SJSA1 (cell line): Measurements from ENCODE around the gene UBASH3B. TPM values are rescaled to one million over a fixed set of nuclear protein-coding genes. Genes with fewer than 3 reads are reported as not detected.
A peak's percentile ranks its signal among the peaks of the same experiment; 100 is the strongest.

ENCODE experiments used
- DNase-seq, 2 experiments: peaks; one replicate each; pipeline ENCODE4 v3.0.0-alpha.2; 2015 to 2020; ENCODE audit warnings: low spot score in 2 of 2, low read depth in 1 of 2
- H3K27ac ChIP-seq: fragments of 250-450 bp; sonication (Bioruptor Pico); 2 replicates; pipeline ENCODE4 v1.5.1; 2020; ENCODE audit warnings: mild to moderate bottlenecking, moderate library complexity
- H3K27me3 ChIP-seq: fragments of 250-450 bp; sonication (Bioruptor Pico); replicated peaks from 2 replicates; pipeline ENCODE4 v1.5.1; 2020; ENCODE audit warnings: mild to moderate bottlenecking, moderate library complexity
- H3K36me3 ChIP-seq: fragments of 250-450 bp; sonication (Bioruptor Pico); 2 replicates; pipeline ENCODE4 v1.5.1; 2020; ENCODE audit warnings: mild to moderate bottlenecking
- H3K4me1 ChIP-seq: fragments of 250-450 bp; sonication (Bioruptor Pico); replicated peaks from 2 replicates; pipeline ENCODE4 v1.6.1; 2021; ENCODE audit warnings: mild to moderate bottlenecking
- H3K4me3 ChIP-seq: fragments of 250-450 bp; sonication (Bioruptor Pico); 2 replicates; pipeline ENCODE4 v1.5.1; 2020; ENCODE audit warnings: mild to moderate bottlenecking
- H3K9me3 ChIP-seq: fragments of 250-450 bp; sonication (Bioruptor Pico); replicated peaks from 2 replicates; pipeline ENCODE4 v1.5.1; 2020; ENCODE audit warnings: mild to moderate bottlenecking
- total RNA-seq: library from RNA; depleted of rRNA; stranded (reverse); fragments of >200 nt; shearing (Covaris generic); gene quantifications from 2 replicates; pipeline ENCODE4 v1.2.3, GENCODE V29; 2014

Gene UBASH3B
- total RNA-seq, 1 experiment from 2014 or later: 4.0 TPM

- Histone ChIP-seq H3K4me1 (peaks cover 7% of the 10 kb centered on the region), H3K27ac (no peak overlapping the region), H3K27me3 (no peaks in the 10 kb centered on the region), H3K9me3 (no peaks in the 10 kb centered on the region), H3K36me3 (no peaks in the 10 kb centered on the region), H3K4me3 (no peak overlapping the region)
- no peak for DNase-seq
Observed at GRCh38 chr11:122780296-122780949, 124.9 kb downstream of the UBASH3B start.

- Histone ChIP-seq H3K4me1 (peaks cover 7% of the 10 kb centered on the region), H3K36me3 (no peaks in the 10 kb centered on the region), H3K9me3 (no peaks in the 10 kb centered on the region), H3K27me3 (no peaks in the 10 kb centered on the region), H3K4me3 (no peak overlapping the region), H3K27ac (no peak overlapping the region)
- DNase-seq: peak; percentile 50 to 73
Observed at GRCh38 chr11:122781378-122782195, 126.1 kb downstream of the UBASH3B start.

GRCh38 chr11:122782222-122782621, 126.7 kb downstream of the UBASH3B start:
- Histone ChIP-seq H3K27ac (no peak overlapping the region), H3K27me3 (no peaks in the 10 kb centered on the region), H3K9me3 (no peaks in the 10 kb centered on the region), H3K4me1 (peaks cover 7% of the 10 kb centered on the region), H3K36me3 (no peaks in the 10 kb centered on the region), H3K4me3 (no peak overlapping the region)
- DNase-seq: no peak

GRCh38 chr11:122784325-122784955, 128.9 kb downstream of the UBASH3B start:
- peaks cover 7% of the 10 kb centered on the region for H3K4me1 ChIP-seq
- H3K27ac ChIP-seq: no peak overlapping the region
- no peaks in the 10 kb centered on the region for H3K27me3 ChIP-seq
- no peak overlapping the region for H3K4me3 ChIP-seq
- no peaks in the 10 kb centered on the region for H3K36me3 ChIP-seq
- no peaks in the 10 kb centered on the region for H3K9me3 ChIP-seq
- peak; percentile 22 to 48 for DNase-seq

- H3K9me3 ChIP-seq: no peaks in the 10 kb centered on the region
- H3K27me3 ChIP-seq: no peaks in the 10 kb centered on the region
- H3K4me3 ChIP-seq: no peak overlapping the region
- H3K36me3 ChIP-seq: no peaks in the 10 kb centered on the region
- peaks cover 7% of the 10 kb centered on the region for H3K4me1 ChIP-seq
- no peak overlapping the region for H3K27ac ChIP-seq
- DNase-seq: no peak
Observed at GRCh38 chr11:122785031-122785541, 129.6 kb downstream of the UBASH3B start.

- DNase-seq: no peak
- Histone ChIP-seq H3K4me1 (peaks cover 13% of the 10 kb centered on the region), H3K27me3 (no peaks in the 10 kb centered on the region), H3K9me3 (no peaks in the 10 kb centered on the region), H3K4me3 (no peak overlapping the region), H3K36me3 (no peaks in the 10 kb centered on the region), H3K27ac (no peak overlapping the region)
Observed at GRCh38 chr11:122786896-122787295, 131.4 kb downstream of the UBASH3B start.

- H3K9me3 ChIP-seq: no peaks in the 10 kb centered on the region
- DNase-seq: no peak
Observed at GRCh38 chr11:122788781-122789535, 133.4 kb downstream of the UBASH3B start.

GRCh38 chr11:122789907-122790306, 134.4 kb downstream of the UBASH3B start:
- H3K36me3 ChIP-seq: no peaks in the 10 kb centered on the region
- H3K27ac ChIP-seq: no peak overlapping the region
- no peak overlapping the region for H3K4me3 ChIP-seq
- no peaks in the 10 kb centered on the region for H3K27me3 ChIP-seq
- peaks cover 5% of the 10 kb centered on the region; the same call in 1 of the 2 replicates for H3K4me1 ChIP-seq
- no peak for DNase-seq
- H3K9me3 ChIP-seq: no peaks in the 10 kb centered on the region

More at GRCh38 chr11:122788781-122789535, 133.4 kb downstream of the UBASH3B start:
- Histone ChIP-seq H3K36me3 (no peaks in the 10 kb centered on the region), H3K27me3 (no peaks in the 10 kb centered on the region), H3K4me1 (peaks cover 13% of the 10 kb centered on the region), H3K4me3 (no peak overlapping the region), H3K27ac (no peak overlapping the region)

- DNase-seq: no peak
- Histone ChIP-seq H3K27ac (no peak overlapping the region), H3K36me3 (no peaks in the 10 kb centered on the region), H3K4me3 (no peak overlapping the region), H3K27me3 (no peaks in the 10 kb centered on the region), H3K9me3 (no peaks in the 10 kb centered on the region), H3K4me1 (peaks cover 5% of the 10 kb centered on the region; the same call in 1 of the 2 replicates)
Observed at GRCh38 chr11:122791411-122791810, 135.9 kb downstream of the UBASH3B start.

GRCh38 chr11:122791836-122792235, 136.3 kb downstream of the UBASH3B start:
- H3K27me3 ChIP-seq: no peaks in the 10 kb centered on the region
- no peaks in the 10 kb centered on the region for H3K9me3 ChIP-seq
- H3K4me1 ChIP-seq: peaks cover 5% of the 10 kb centered on the region; the same call in 1 of the 2 replicates
- no peaks in the 10 kb centered on the region for H3K36me3 ChIP-seq
- DNase-seq: peak in 1 of 2 experiments; percentile 5
- no peak overlapping the region for H3K4me3 ChIP-seq
- no peak overlapping the region for H3K27ac ChIP-seq

- Histone ChIP-seq H3K27ac (no peak overlapping the region), H3K9me3 (no peaks in the 10 kb centered on the region), H3K4me1 (peaks cover 5% of the 10 kb centered on the region; the same call in 1 of the 2 replicates), H3K36me3 (no peaks in the 10 kb centered on the region), H3K4me3 (no peak overlapping the region), H3K27me3 (no peaks in the 10 kb centered on the region)
- no peak for DNase-seq
Observed at GRCh38 chr11:122793515-122793914, 138.0 kb downstream of the UBASH3B start.

GRCh38 chr11:122795307-122795706, 139.8 kb downstream of the UBASH3B start:
- Histone ChIP-seq H3K27me3 (no peaks in the 10 kb centered on the region), H3K36me3 (no peaks in the 10 kb centered on the region), H3K27ac (no peak overlapping the region), H3K4me1 (peaks cover 5% of the 10 kb centered on the region; the same call in 1 of the 2 replicates), H3K9me3 (no peaks in the 10 kb centered on the region), H3K4me3 (no peak overlapping the region)
- no peak for DNase-seq

GRCh38 chr11:122796128-122796717, 140.7 kb downstream of the UBASH3B start:
- no peaks in the 10 kb centered on the region for H3K27me3 ChIP-seq
- no peak for DNase-seq
- H3K9me3 ChIP-seq: no peaks in the 10 kb centered on the region
- no peaks in the 10 kb centered on the region for H3K36me3 ChIP-seq
- H3K4me3 ChIP-seq: no peak overlapping the region
- H3K27ac ChIP-seq: no peak overlapping the region
- H3K4me1 ChIP-seq: peaks cover 5% of the 10 kb centered on the region; the same call in 1 of the 2 replicates
